HG02623 (cell line): ENCODE measurements around the gene ZNF668.
"Not testable (repeated sequence)": the region's sequence is repeated elsewhere in the genome, so short reads cannot be mapped to it uniquely, and the experiment has no call there.

Experiments used
- ATAC-seq: cut with Tn5 transposase; IDR thresholded peaks from one replicate; pipeline ENCODE4 v1.9.1; 2021; ENCODE audit warnings: moderate library complexity; ENCODE audit not compliant: unreplicated experiment

ZNF668 gene

GRCh38 chr16:31100876-31101641 lies 27.0 kb upstream of the ZNF668 start:
- ATAC-seq, result not testable (repeated sequence)

GRCh38 chr16:31099860-31100638 lies 26.0 kb upstream of the ZNF668 start:
- ATAC-seq, result no peak

GRCh38 chr16:31094424-31095120 lies 20.5 kb upstream of the ZNF668 start, which contains the start of gene VKORC1:
Gene VKORC1, minus strand, starts transcription at chr16:31094797. Its CDS starts 68 bp downstream, at chr16:31094729.
- peak; percentile 75 for ATAC-seq

- no peak for ATAC-seq
Measured at GRCh38 chr16:31094088-31094423, 20.0 kb upstream of the ZNF668 start.

- no peak for ATAC-seq
Measured at GRCh38 chr16:31093132-31093703, 19.2 kb upstream of the ZNF668 start.

GRCh38 chr16:31092330-31092729 lies 18.3 kb upstream of the ZNF668 start:
- no peak for ATAC-seq

- ATAC-seq, result no peak
Measured at GRCh38 chr16:31090540-31090939, 16.5 kb upstream of the ZNF668 start.

GRCh38 chr16:31089199-31089598 lies 15.2 kb upstream of the ZNF668 start:
- no peak for ATAC-seq

DNA sequence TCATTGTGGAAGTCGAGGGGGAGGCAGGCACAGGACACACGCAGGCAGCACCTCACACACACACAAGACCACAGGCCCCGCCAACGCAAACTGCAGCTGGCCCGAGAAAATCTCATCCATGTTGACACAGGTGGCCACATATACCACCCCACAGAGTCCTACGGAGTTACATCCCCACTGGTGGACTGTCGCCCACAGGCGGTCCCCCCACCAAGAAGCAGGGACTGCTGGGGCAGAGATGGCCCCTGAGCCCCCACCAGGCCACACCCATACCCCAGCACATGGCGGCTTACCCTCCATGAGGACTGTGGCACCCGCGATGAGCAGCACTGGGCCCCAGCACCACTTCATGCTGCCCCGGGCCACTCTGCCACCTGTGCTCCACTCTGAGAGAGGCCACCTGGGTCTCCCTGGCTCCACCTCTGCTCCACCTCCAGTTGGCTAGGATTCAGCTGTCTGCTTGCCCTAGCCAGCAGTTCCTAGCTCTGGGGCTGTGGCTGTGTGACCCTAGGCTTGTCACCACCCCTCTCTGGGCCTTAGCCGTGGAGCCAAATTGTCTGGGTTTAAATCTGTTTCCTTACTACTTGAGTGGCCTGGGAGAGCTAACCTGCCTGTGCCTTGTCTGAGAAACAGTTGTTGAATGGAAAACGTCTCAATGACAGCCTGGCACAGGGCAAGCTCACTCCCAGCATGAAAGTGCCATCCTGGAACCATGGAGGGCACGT lies 14.6 kb upstream of the ZNF668 start, which contains the start of gene PRSS53:
Gene PRSS53 (minus strand): TSS at position 485 of the 725 bp plus-strand sequence. CDS start 134 bp downstream, at position 351.
- ATAC-seq, result no peak

DNA sequence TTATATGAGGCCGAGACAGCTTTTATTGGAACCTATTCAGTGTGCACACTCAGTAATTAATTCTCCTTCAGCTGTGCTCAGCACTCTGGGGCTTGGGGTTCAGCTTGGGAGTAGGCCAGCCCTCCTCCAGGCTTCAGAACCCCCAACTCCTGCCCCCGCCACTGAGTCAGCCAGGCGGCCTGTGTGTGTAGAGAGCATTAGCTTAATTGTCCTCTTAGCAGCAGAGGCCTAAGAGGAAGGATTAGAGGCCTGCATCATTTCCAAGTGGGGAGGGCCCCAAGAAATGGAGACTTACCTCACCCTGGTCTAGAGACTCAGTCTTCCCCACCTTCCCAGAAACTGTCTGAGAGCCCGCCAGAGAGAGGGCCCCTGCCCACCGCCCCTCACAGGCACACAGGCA lies 13.9 kb upstream of the ZNF668 start:
- ATAC-seq, result no peak

DNA sequence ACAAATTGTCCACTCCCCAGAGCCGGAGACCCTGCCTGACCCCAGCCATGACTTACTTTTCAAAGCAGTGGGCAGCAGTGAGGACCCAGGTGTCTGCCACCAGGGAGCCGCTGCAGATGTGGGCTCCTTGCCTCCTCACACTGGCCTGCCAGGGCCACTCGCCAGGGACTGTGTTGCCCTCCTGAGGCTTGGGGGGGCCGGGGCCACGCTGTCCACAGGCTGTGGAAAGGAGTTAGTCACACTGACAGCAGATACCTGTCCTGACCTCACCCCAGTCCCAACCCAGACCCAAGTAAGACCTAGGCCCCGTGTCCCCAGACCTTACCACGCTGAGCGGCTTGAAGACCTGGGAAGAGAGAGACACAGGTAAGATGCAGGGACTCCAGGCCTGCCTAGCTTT lies 13.4 kb upstream of the ZNF668 start:
- no peak for ATAC-seq

GRCh38 chr16:31086629-31086906 lies 12.5 kb upstream of the ZNF668 start:
- ATAC-seq, result no peak

GRCh38 chr16:31085873-31086628 lies 12.0 kb upstream of the ZNF668 start:
- no peak for ATAC-seq

GRCh38 chr16:31085411-31085810 lies 11.4 kb upstream of the ZNF668 start:
- ATAC-seq, result no peak

GRCh38 chr16:31084584-31085302 lies 10.7 kb upstream of the ZNF668 start:
- ATAC-seq, result no peak

DNA sequence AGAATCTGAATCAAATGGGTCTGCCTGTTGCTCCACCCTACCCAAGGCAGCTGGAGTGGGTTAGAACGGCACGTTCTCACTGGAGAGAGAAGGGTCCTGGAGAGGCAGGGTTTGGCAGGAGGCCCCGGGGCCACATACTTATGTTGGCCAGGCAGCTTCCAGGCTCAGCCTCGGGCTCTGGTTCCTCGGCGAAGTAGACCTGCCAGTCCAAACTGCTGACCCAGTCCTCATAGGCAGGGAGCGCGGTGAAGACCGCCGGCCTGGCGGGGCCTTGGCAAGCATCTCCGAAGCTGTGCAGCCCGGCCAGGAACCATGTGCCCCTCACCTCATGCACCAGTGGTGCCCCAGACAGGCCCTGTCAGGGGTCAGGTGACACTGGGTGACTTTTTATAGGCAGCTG lies 9.9 kb upstream of the ZNF668 start:
- ATAC-seq, result no peak

- no peak for ATAC-seq
Measured at GRCh38 chr16:31083556-31083955, 9.5 kb upstream of the ZNF668 start.

GRCh38 chr16:31083081-31083480 lies 9.0 kb upstream of the ZNF668 start:
- no peak for ATAC-seq

DNA sequence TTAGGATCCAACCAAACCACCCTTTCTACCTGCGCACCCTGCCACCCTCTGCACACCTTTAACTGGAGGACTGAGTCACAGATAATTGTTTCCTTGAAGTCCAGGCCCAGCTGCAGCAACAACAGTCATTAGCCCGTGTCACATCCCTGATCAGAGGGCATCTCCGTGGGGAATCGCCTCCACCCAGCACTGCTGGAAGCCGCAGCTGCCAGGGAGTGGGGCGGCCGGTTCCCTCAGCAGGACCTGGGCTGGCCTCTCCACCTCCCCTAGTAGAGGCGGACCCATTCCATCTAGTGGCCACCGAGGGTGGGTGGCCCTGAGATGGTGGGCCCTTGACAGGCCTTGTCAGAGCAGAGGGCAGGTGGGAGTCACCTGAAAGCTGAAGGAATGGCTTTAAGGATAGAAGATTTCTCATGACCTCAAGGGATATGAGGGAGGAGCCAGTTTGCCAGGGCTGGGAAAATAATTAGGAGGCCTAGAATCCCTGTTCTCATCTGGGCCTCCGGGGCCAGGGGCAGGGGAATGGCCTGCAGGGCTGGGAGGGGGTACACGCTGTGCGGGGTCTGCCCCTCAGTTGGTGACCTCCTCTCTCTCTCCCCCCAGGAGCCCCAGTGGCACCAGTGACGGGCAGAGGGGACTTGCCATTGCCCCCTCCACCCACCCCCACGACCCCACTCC lies 8.5 kb upstream of the ZNF668 start:
- ATAC-seq, result no peak
